ENCODE measurements around the gene DPP6.

GRCh38 chr7:154931906-154932305 is 879.7 kb downstream of the DPP6 start:
- TF ChIP-seq, protein P1, sequence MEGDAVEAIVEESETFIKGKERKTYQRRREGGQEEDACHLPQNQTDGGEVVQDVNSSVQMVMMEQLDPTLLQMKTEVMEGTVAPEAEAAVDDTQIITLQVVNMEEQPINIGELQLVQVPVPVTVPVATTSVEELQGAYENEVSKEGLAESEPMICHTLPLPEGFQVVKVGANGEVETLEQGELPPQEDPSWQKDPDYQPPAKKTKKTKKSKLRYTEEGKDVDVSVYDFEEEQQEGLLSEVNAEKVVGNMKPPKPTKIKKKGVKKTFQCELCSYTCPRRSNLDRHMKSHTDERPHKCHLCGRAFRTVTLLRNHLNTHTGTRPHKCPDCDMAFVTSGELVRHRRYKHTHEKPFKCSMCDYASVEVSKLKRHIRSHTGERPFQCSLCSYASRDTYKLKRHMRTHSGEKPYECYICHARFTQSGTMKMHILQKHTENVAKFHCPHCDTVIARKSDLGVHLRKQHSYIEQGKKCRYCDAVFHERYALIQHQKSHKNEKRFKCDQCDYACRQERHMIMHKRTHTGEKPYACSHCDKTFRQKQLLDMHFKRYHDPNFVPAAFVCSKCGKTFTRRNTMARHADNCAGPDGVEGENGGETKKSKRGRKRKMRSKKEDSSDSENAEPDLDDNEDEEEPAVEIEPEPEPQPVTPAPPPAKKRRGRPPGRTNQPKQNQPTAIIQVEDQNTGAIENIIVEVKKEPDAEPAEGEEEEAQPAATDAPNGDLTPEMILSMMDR (IDR thresholded peaks at IDR 0.05), result no peak
- TF ChIP-seq REST (IDR thresholded peaks at IDR 0.05; ENCODE audit: insufficient read depth in 1 of 2, low read depth in 2 of 2, low read length in 1 of 2), result no peak
- TF ChIP-seq SIN3A (IDR thresholded peaks at IDR 0.05; ENCODE audit: borderline replicate concordance, insufficient read depth, low read depth, low read length), result no peak

Measured in Panc1 (cell line).